NT2/D1 (cell line): ENCODE data around the gene RIMS4.

Experiments
- SUZ12 ChIP-seq: IDR thresholded peaks from 2 replicates; pipeline ENCODE4 v1.6.1; 2011; ENCODE audit not compliant: insufficient read length, insufficient read depth; ENCODE audit errors: extremely low read depth
- YY1 ChIP-seq: IDR thresholded peaks from 2 replicates; pipeline ENCODE4 v1.6.1; 2011; ENCODE audit not compliant: insufficient read length, insufficient read depth
- ZNF274 ChIP-seq: IDR thresholded peaks from 2 replicates; pipeline ENCODE4 v1.6.1; 2011; ENCODE audit warnings: mild to moderate bottlenecking, low read depth, low read length

GRCh38 chr20:44856856-44857448 lies 46.6 kb upstream of the RIMS4 start:
- TF ChIP-seq YY1 (no peak), ZNF274 (no peak), SUZ12 (no peak)
